ENCODE results near the gene RERE.

The RERE gene

DNA sequence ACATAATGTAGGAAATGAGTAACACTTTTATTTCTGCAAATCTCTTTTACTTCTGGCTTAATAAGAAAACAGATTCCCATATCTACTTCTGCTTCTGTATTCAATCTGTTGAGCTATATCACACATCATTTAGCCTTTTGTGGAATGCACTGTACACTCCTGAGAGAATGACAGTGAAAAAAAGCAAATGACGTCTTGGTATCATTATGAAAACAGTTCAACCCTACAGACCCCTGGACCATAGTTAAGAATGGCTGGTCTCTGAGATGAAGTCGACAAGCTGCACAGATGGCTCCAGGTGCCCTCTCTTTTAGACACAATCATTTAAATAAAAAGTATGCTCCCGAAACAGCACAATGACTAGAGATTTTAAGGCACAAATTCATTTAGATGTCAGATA is 247.0 kb downstream of the RERE start:
- no peak for DNase-seq (ENCODE audit: low read depth)

- no peak for DNase-seq (ENCODE audit: low read depth)
These were observed 248.2 kb downstream of the RERE start for GRCh38 chr1:8569242-8569641.

DNA sequence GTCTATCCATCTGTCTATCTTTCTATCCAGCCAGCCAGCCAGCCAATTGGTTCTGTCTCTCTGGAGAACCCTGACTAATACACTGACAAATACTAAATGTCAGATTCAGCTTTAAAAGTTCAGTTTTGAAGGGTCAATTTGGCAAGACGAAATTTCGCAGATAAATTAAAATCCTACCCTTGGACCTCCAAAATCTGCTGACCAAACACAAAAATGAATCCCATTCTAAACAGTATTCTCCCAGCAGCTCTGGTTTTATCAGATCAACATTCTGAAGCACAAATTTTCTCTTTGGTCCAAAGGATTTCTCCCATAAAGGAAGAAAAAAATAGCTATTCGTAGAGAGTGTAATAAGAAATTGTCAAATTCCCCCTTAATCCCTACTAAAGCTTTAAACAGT is 248.6 kb downstream of the RERE start:
- no peak for DNase-seq (ENCODE audit: low read depth)

- DNase-seq (ENCODE audit: low read depth): no peak
These were observed 250.3 kb downstream of the RERE start for GRCh38 chr1:8567146-8567545.

DNA sequence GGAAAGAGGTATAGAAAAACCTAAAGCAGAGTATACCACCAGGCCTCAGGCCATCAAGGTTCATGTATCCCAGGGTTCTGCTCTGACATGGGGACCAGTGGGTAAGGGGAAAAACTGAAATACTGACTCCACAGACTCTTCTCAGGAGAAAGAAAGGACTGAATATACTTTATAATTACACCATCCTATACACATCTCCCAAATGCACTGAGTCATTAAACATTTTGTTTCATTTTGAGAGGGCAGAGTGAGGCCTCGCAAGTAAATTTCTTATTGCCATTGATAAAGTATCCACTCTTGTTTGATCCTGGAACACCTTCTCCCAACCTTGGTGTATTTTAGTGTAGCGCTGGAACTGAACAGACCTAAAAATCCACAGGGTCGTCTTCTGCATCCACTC is 251.6 kb downstream of the RERE start:
- DNase-seq (ENCODE audit: low read depth): no peak

GRCh38 chr1:8563944-8564537 is 253.4 kb downstream of the RERE start:
- no peak for DNase-seq (ENCODE audit: low read depth)

- DNase-seq (ENCODE audit: low read depth): no peak
These were observed 254.3 kb downstream of the RERE start for GRCh38 chr1:8562881-8563865.

DNA sequence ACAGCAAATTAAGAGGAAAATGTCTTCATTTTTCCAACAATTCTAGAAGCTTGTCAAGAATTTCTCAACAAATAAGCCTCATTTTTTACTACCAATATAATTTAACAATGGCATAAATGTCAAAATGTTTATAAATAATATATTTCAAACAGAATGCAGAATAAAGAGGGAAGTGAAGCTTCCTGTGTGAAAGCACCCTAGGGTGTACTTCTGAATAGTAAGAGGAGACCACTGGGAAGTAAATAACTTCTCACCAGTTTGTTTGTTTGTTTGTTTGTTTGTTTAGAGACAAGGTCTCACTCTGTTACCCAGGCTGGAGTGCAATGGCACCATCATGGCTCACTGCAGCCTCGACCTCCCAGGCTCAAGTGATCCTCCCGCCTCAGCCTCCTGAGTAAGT is 255.2 kb downstream of the RERE start:
- no peak for DNase-seq (ENCODE audit: low read depth)

GRCh38 chr1:8560611-8561544 is 256.6 kb downstream of the RERE start:
- DNase-seq (ENCODE audit: low read depth): no peak

DNA sequence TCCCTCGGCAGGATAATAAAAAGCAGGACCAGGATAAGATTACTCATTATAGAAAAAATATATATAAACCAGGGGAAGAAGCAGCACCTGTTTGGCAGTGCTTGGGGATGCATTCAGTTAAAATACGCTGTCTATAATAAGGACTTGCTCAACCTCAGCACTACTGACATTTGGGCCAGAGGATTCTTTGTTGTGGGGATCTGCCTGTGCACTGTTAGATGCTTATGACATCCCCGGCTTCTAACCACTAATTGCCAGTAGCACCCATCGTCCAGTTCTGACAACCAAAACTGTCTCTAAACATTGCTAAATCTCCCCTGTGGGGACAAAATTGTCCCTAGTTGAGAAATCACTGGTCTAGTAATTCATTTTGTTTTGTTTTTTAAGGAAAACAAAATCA is 257.4 kb downstream of the RERE start:
- no peak for DNase-seq (ENCODE audit: low read depth)

GRCh38 chr1:8555582-8555981 is 261.9 kb downstream of the RERE start:
- no peak for DNase-seq (ENCODE audit: low read depth)

- DNase-seq (ENCODE audit: low read depth): no peak
These were observed 262.4 kb downstream of the RERE start for GRCh38 chr1:8554956-8555534.

DNA sequence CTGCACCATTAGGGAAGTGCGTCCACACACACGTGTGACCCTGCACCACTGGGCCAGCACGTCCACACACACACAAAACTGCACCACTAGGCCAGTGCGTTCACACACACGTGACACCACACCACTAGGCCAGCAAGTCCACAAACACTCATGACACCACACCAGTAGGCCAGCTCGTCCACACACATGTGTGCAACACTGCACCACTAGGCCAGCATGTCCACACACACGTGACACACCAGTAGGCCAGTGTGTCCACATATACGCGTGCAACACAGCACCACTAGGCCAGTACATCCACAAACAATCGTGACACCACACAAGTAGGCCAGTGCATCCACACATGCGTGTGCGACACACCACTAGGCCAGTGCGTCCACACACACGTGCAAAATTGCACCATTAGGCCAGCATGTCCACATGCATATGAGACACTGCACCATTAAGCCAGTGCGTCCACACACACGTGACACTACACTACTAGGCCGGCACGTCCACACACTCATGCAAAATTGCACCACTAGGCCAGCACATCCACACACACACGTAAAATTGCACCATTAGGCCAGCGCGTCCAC is 264.5 kb downstream of the RERE start:
- DNase-seq (ENCODE audit: low read depth): no peak

GRCh38 chr1:8551613-8552489 is 265.6 kb downstream of the RERE start:
- no peak for DNase-seq (ENCODE audit: low read depth)

DNA sequence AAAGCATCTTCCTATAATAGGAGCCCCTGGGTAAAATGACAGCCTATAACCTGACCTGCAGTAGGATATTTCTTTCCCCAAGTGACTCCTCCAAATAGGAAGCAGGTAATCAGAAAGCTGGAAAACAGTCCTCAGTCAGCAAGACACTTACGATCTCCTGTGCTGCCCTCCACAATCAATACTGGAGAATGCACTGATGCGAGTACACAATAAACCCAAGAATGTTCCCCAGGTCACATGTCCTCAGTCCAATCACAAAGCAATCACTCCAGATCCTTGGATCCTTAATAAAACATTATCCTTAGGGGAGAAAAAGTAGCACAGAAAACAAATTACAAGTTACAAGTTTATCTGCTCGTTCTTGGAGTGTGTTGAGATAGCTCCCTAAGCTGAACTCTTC is 266.4 kb downstream of the RERE start:
- DNase-seq (ENCODE audit: low read depth): no peak

DNA sequence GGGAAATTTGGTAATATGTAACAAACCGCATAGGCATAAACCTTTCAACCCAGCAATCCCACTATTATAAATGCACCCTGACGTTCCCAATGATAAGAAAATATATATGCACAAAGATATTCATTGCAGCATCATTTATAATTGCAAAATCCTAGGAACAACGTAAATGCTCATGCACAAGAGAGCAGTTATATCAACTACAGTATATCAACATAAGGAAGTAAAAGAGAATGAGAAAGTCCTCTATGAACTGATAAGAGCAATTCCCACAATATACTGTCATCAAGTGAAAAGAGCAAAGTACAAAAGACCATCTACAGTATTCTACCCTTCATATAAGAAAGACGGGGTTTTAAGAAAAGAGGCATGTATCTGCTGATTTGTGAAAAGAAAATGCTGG is 269.6 kb downstream of the RERE start:
- no peak for DNase-seq (ENCODE audit: low read depth)

- DNase-seq (ENCODE audit: low read depth): no peak
These were observed 272.4 kb downstream of the RERE start for GRCh38 chr1:8545078-8545477.

- no peak for DNase-seq (ENCODE audit: low read depth)
These were observed 272.8 kb downstream of the RERE start for GRCh38 chr1:8544644-8545043.

DNA sequence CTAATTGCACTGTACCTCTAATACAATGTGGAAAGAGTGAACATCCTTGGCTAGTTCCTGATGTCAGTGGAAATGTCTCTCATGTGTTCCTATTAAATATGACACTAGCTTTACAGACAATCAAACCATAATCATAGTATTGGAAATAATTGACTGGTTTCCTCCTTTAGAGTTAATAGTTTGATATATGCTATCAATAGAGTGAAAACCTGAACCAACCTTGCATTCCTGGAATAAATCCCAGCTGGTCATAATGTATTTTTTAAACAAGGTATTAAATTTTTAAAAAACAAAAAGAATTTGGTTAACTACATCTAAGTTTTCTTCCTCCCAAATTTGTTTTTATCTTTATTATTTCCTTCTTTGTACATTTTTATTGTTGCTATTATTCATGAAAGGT is 273.5 kb downstream of the RERE start:
- no peak for DNase-seq (ENCODE audit: low read depth)

- DNase-seq (ENCODE audit: low read depth): no peak
These were observed 275.4 kb downstream of the RERE start for GRCh38 chr1:8541961-8542521.

Data from activated T-cell treated with anti-CD3 and anti-CD28 coated beads for 24 hours (primary cell).